Adrenal gland (tissue), 5 donors: Measurements from ENCODE around the gene SLC2A9.

Source experiments
- CTCF ChIP-seq, 6 experiments: fragments of 450-650 bp in 4 of 6; fragments of 200-600 bp in 2 of 6; sonication (generic) in 1 of 6; IDR thresholded peaks; 1 replicate in 5 of 6; 2 replicates in 1 of 6; pipeline versions ENCODE4 v1.5.1 to v1.8.0; 2016 to 2021; ENCODE audit warnings: antibody characterized with exemption in 6 of 6, mild to moderate bottlenecking in 2 of 6, moderate library complexity in 1 of 6
- POLR2A ChIP-seq, 2 donors: fragments of 450-650 bp; IDR thresholded peaks; one replicate each; pipeline ENCODE4 v1.6.1; 2017; ENCODE audit warnings: antibody characterized with exemption in 2 of 2, mild to moderate bottlenecking in 2 of 2, moderate library complexity in 1 of 2
- donor health status: DM: no; HTN: no; CAD: no.

- TF ChIP-seq POLR2A (IDR thresholded peaks at IDR 0.05): no peak
- TF ChIP-seq CTCF (IDR thresholded peaks at IDR 0.05): no peak
These were observed 84.2 kb downstream of the SLC2A9 start for GRCh38 chr4:9937078-9937477.
